Measurements from ENCODE around the gene GOT1. TPM values are rescaled to one million over a fixed set of nuclear protein-coding genes. Genes with fewer than 3 reads are reported as not detected.

Gene GOT1
- total RNA-seq, 1 experiment from 2014 or later, result 51.6 TPM

DNA sequence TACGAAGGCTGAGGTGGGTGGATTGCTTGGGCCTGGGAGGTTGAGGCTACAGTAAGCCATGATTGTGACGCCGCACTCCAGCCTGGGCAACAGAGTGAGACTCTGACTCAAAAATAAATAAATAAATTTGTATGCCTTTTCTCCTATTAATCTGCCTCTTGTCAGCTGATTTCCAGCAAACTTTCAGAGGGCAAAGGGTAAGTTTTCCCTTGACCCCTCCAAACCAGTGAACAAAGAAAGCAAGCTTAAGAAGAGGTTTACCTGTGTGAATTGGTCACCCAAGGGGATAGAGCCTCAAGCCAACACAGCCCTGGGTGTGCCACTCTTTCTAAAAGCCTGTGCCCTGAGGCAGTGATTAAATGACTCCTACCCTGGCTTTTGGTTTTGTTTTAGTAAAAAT, 30.8 kb downstream of the GOT1 start:
- ATAC-seq (no peak), DNase-seq (ENCODE audit: low read depth, low spot score) (no peak)
- Histone ChIP-seq H3K4me1 (ENCODE audit: control insufficient read depth, insufficient read depth, low read length) (peaks cover 17% of the 10 kb centered on the region), H3K27ac (ENCODE audit: low read length) (no peak overlapping the region), H3K27me3 (ENCODE audit: control insufficient read depth, insufficient read depth, low read length) (no peaks in the 10 kb centered on the region), H3K9me3 (ENCODE audit: control insufficient read depth, insufficient read depth, low read depth, low read length) (no peaks in the 10 kb centered on the region), H3K4me3 (ENCODE audit: low read depth in 2 of 2, low read length in 2 of 2) (no peak overlapping the region), H3K36me3 (ENCODE audit: control insufficient read depth, insufficient read depth, low read length) (peaks cover 15% of the 10 kb centered on the region)
- ChIA-PET CTCF (no interaction called here), POLR2A (no interaction called here)
- no peak for TF ChIP-seq SIN3A (IDR thresholded peaks at IDR 0.05; ENCODE audit: borderline replicate concordance, insufficient read depth, low read depth, low read length)
- TF ChIP-seq, protein P1, sequence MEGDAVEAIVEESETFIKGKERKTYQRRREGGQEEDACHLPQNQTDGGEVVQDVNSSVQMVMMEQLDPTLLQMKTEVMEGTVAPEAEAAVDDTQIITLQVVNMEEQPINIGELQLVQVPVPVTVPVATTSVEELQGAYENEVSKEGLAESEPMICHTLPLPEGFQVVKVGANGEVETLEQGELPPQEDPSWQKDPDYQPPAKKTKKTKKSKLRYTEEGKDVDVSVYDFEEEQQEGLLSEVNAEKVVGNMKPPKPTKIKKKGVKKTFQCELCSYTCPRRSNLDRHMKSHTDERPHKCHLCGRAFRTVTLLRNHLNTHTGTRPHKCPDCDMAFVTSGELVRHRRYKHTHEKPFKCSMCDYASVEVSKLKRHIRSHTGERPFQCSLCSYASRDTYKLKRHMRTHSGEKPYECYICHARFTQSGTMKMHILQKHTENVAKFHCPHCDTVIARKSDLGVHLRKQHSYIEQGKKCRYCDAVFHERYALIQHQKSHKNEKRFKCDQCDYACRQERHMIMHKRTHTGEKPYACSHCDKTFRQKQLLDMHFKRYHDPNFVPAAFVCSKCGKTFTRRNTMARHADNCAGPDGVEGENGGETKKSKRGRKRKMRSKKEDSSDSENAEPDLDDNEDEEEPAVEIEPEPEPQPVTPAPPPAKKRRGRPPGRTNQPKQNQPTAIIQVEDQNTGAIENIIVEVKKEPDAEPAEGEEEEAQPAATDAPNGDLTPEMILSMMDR (IDR thresholded peaks at IDR 0.05), result no peak
- TF ChIP-seq TCF7L2 (IDR thresholded peaks at IDR 0.05; ENCODE audit: low read depth, low read length), result no peak
- TF ChIP-seq, protein P2, sequence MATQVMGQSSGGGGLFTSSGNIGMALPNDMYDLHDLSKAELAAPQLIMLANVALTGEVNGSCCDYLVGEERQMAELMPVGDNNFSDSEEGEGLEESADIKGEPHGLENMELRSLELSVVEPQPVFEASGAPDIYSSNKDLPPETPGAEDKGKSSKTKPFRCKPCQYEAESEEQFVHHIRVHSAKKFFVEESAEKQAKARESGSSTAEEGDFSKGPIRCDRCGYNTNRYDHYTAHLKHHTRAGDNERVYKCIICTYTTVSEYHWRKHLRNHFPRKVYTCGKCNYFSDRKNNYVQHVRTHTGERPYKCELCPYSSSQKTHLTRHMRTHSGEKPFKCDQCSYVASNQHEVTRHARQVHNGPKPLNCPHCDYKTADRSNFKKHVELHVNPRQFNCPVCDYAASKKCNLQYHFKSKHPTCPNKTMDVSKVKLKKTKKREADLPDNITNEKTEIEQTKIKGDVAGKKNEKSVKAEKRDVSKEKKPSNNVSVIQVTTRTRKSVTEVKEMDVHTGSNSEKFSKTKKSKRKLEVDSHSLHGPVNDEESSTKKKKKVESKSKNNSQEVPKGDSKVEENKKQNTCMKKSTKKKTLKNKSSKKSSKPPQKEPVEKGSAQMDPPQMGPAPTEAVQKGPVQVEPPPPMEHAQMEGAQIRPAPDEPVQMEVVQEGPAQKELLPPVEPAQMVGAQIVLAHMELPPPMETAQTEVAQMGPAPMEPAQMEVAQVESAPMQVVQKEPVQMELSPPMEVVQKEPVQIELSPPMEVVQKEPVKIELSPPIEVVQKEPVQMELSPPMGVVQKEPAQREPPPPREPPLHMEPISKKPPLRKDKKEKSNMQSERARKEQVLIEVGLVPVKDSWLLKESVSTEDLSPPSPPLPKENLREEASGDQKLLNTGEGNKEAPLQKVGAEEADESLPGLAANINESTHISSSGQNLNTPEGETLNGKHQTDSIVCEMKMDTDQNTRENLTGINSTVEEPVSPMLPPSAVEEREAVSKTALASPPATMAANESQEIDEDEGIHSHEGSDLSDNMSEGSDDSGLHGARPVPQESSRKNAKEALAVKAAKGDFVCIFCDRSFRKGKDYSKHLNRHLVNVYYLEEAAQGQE (IDR thresholded peaks at IDR 0.05; ENCODE audit: insufficient read depth in 1 of 2, low read depth in 2 of 2, low read length in 1 of 2), result no peak
- TF ChIP-seq POLR2AphosphoS5 (IDR thresholded peaks at IDR 0.05; ENCODE audit: low read depth, low read length), result no peak
- intact Hi-C loops (cut with micrococcal nuclease; ENCODE audit: unreplicated experiment), result no loop called here
- BruUV-seq (replicated peaks), result no TSS peak
- in situ Hi-C loops (cut with HindIII; ENCODE audit: low pct_unique_long_range_greater_than_20kb, low sequenced_read_pairs), result no loop called here

DNA sequence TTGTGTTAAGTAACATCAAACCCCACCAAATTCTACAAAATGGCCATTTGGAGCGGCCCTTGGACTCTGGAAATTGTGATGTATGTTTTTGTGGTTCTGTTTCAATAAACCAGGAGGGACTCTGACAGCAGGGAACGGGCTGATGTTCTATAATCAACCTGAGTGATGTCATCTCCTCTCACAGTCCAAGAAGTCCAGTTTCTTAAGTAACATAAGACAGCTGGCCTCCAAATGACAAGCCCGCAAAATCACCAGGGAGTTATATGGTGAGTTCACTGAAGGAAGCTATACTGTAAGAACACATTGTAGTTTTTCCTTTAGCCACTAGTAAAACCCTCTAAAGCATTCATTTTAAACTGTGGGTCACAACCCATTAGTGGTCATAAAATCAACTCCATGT, 34.0 kb downstream of the GOT1 start:
- Histone ChIP-seq H3K4me3 (ENCODE audit: low read depth in 2 of 2, low read length in 2 of 2) (no peak overlapping the region), H3K9me3 (ENCODE audit: control insufficient read depth, insufficient read depth, low read depth, low read length) (no peaks in the 10 kb centered on the region), H3K27me3 (ENCODE audit: control insufficient read depth, insufficient read depth, low read length) (no peaks in the 10 kb centered on the region), H3K36me3 (ENCODE audit: control insufficient read depth, insufficient read depth, low read length) (peaks cover 15% of the 10 kb centered on the region), H3K27ac (ENCODE audit: low read length) (no peak overlapping the region), H3K4me1 (ENCODE audit: control insufficient read depth, insufficient read depth, low read length) (peaks cover 30% of the 10 kb centered on the region)
- no TSS peak for BruUV-seq (replicated peaks)
- TF ChIP-seq SIN3A (IDR thresholded peaks at IDR 0.05; ENCODE audit: borderline replicate concordance, insufficient read depth, low read depth, low read length) (no peak), POLR2AphosphoS5 (IDR thresholded peaks at IDR 0.05; ENCODE audit: low read depth, low read length) (no peak), TCF7L2 (IDR thresholded peaks at IDR 0.05; ENCODE audit: low read depth, low read length) (no peak)
- TF ChIP-seq, protein P1 (IDR thresholded peaks at IDR 0.05), result no peak
- intact Hi-C loops (cut with micrococcal nuclease; ENCODE audit: unreplicated experiment), result no loop called here
- no peak for ATAC-seq
- POLR2A ChIA-PET, result no interaction called here
- in situ Hi-C loops (cut with HindIII; ENCODE audit: low pct_unique_long_range_greater_than_20kb, low sequenced_read_pairs), result no loop called here
- no peak for DNase-seq (ENCODE audit: low read depth, low spot score)
- CTCF ChIA-PET, result no interaction called here
